IPS-20b (cell line): Measurements from ENCODE around the gene TPO.

Experiments
- H3K27ac ChIP-seq: one replicate; pipeline ENCODE4 v1.5.1; 2013; ENCODE audit warnings: low read length
- H3K27me3 ChIP-seq: 2 replicates; pipeline ENCODE4 v1.6.1; 2013; ENCODE audit warnings: mild to moderate bottlenecking, low read length, inconsistent platforms; ENCODE audit not compliant: insufficient read depth
- H3K36me3 ChIP-seq: 2 replicates; pipeline ENCODE4 v1.6.1; 2013; ENCODE audit warnings: low read depth, mild to moderate bottlenecking, inconsistent platforms, low read length, moderate library complexity; ENCODE audit not compliant: insufficient read depth
- H3K4me1 ChIP-seq: 2 replicates; pipeline ENCODE4 v1.6.1; 2013; ENCODE audit warnings: mild to moderate bottlenecking, control low read depth, inconsistent platforms, low read length, moderate library complexity; ENCODE audit not compliant: insufficient read depth
- H3K4me3 ChIP-seq: 2 replicates; pipeline ENCODE4 v1.5.1; 2013; ENCODE audit warnings: mild to moderate bottlenecking, low read length, inconsistent platforms
- H3K9ac ChIP-seq: 2 replicates; pipeline ENCODE4 v1.6.1; 2013; ENCODE audit warnings: low read depth, mild to moderate bottlenecking, inconsistent platforms, low read length, moderate library complexity
- H3K9me3 ChIP-seq: 2 replicates; pipeline ENCODE4 v1.6.1; 2013; ENCODE audit warnings: mild to moderate bottlenecking, low read depth, low read length, inconsistent platforms; ENCODE audit not compliant: insufficient read depth

The TPO gene

GRCh38 chr2:1413156-1413710 is at the start of gene TPO:
Gene TPO, plus strand, starts transcription at chr2:1413463. Its CDS starts 946 bp downstream, at chr2:1414409.
- Histone ChIP-seq H3K36me3 (no peaks in the 10 kb centered on the region), H3K4me1 (no peaks in the 10 kb centered on the region; the same call in 1 of the 2 replicates), H3K27ac (no peak within 1 kb of the TSS), H3K27me3 (peaks cover 24% of the 10 kb centered on the region), H3K4me3 (no peak within 1 kb of the TSS), H3K9ac (no peak within 1 kb of the TSS), H3K9me3 (no peaks in the 10 kb centered on the region)

GRCh38 chr2:1366546-1367134 is 46.6 kb upstream of the TPO start:
- peaks cover 4% of the 10 kb centered on the region; the same call in 1 of the 2 replicates for H3K9me3 ChIP-seq
- no peak overlapping the region for H3K27ac ChIP-seq
- no peak overlapping the region for H3K9ac ChIP-seq
- no peaks in the 10 kb centered on the region for H3K36me3 ChIP-seq
- H3K4me3 ChIP-seq, result no peak overlapping the region
- H3K4me1 ChIP-seq, result peaks cover 3% of the 10 kb centered on the region; the same call in 1 of the 2 replicates
- no peaks in the 10 kb centered on the region for H3K27me3 ChIP-seq

DNA sequence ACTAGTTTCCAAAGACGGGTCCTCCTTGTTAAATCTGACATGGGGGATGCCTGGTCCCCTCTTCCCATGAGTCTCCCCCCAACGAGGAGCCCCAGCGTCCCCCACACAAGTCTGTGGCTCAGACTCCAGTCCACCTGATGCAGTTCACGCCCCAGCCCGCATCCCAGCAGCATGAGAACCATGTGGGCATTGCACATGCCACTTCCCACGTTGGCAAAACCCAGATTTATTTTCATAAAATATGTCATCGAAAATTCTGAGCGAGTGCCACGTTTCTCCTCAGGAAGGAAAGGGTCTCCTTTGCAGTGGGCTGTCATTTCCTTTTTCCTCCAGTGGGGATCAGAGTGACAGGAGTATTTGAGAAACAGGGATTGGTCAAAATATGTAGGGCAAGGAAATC is 45.7 kb upstream of the TPO start:
- Histone ChIP-seq H3K9ac (no peak overlapping the region), H3K4me3 (no peak overlapping the region), H3K36me3 (no peaks in the 10 kb centered on the region), H3K4me1 (peaks cover 3% of the 10 kb centered on the region; the same call in 1 of the 2 replicates), H3K27me3 (no peaks in the 10 kb centered on the region), H3K27ac (no peak overlapping the region), H3K9me3 (no peaks in the 10 kb centered on the region)

- H3K9me3 ChIP-seq, result no peaks in the 10 kb centered on the region
- peaks cover 3% of the 10 kb centered on the region; the same call in 1 of the 2 replicates for H3K4me1 ChIP-seq
- H3K4me3 ChIP-seq, result no peak overlapping the region
- no peak overlapping the region for H3K27ac ChIP-seq
- no peaks in the 10 kb centered on the region for H3K27me3 ChIP-seq
- H3K36me3 ChIP-seq, result no peaks in the 10 kb centered on the region
- no peak overlapping the region for H3K9ac ChIP-seq
Observed at GRCh38 chr2:1369905-1370304, 43.4 kb upstream of the TPO start.

GRCh38 chr2:1370461-1370860 is 42.8 kb upstream of the TPO start:
- H3K9me3 ChIP-seq, result no peaks in the 10 kb centered on the region
- H3K4me3 ChIP-seq, result no peak overlapping the region
- no peak overlapping the region for H3K27ac ChIP-seq
- peaks cover 3% of the 10 kb centered on the region; the same call in 1 of the 2 replicates for H3K4me1 ChIP-seq
- no peaks in the 10 kb centered on the region for H3K27me3 ChIP-seq
- no peaks in the 10 kb centered on the region for H3K36me3 ChIP-seq
- no peak overlapping the region for H3K9ac ChIP-seq

GRCh38 chr2:1371082-1371481 is 42.2 kb upstream of the TPO start:
- Histone ChIP-seq H3K27ac (no peak overlapping the region), H3K4me3 (no peak overlapping the region), H3K27me3 (no peaks in the 10 kb centered on the region), H3K9ac (no peak overlapping the region), H3K4me1 (no peaks in the 10 kb centered on the region), H3K9me3 (no peaks in the 10 kb centered on the region), H3K36me3 (no peaks in the 10 kb centered on the region)

DNA sequence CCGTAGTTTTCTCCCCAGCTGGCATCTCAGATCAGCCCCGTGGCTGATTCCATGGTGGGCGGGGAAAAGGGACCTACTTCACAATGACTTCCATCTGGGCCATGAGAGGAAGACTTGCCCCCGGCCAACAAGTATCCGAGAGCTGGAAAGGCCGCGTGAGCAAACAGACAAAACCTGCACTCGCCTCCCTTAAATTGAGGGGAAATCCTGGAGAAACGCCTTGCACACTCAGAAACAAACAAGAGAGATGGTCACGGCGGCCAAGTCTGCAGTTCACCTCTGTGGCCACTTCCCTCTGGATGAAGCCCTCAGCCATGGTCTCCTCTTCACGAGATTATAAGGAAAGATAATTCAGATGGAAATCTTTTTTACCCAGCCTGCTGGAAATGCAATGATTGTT is 39.4 kb upstream of the TPO start:
- Histone ChIP-seq H3K27ac (no peak overlapping the region), H3K9ac (no peak overlapping the region), H3K4me1 (no peaks in the 10 kb centered on the region), H3K4me3 (no peak overlapping the region), H3K27me3 (0 out of 2 replicates have a peak, but pooled peaks cover 5% of the 10 kb centered on the region), H3K36me3 (no peaks in the 10 kb centered on the region), H3K9me3 (no peaks in the 10 kb centered on the region)

DNA sequence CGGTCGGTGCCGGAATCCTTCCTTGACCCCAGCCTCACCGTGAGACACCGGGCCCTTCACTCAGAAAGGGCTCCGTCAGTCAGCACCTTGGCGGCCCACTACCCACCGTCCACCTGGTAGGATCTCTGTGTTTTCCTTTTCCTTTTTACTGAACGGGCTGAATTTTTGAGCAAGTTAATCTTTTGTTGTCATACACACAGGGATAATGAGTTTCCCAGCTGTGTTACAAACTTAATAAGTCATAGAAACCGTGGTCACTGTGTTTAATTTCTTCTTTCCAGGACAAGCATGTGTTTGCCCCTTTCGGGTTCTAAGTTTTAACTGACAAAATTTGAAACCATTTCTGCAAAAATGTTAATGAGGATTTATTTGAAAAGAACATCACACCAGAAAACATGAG is 39.0 kb upstream of the TPO start:
- Histone ChIP-seq H3K9ac (no peak overlapping the region), H3K27ac (no peak overlapping the region), H3K27me3 (0 out of 2 replicates have a peak, but pooled peaks cover 5% of the 10 kb centered on the region), H3K36me3 (no peaks in the 10 kb centered on the region), H3K4me1 (no peaks in the 10 kb centered on the region), H3K9me3 (no peaks in the 10 kb centered on the region), H3K4me3 (no peak overlapping the region)

GRCh38 chr2:1375794-1376193 is 37.5 kb upstream of the TPO start:
- Histone ChIP-seq H3K4me3 (no peak overlapping the region), H3K27ac (no peak overlapping the region), H3K4me1 (no peaks in the 10 kb centered on the region), H3K36me3 (no peaks in the 10 kb centered on the region), H3K27me3 (0 out of 2 replicates have a peak, but pooled peaks cover 5% of the 10 kb centered on the region), H3K9ac (no peak overlapping the region), H3K9me3 (no peaks in the 10 kb centered on the region)

DNA sequence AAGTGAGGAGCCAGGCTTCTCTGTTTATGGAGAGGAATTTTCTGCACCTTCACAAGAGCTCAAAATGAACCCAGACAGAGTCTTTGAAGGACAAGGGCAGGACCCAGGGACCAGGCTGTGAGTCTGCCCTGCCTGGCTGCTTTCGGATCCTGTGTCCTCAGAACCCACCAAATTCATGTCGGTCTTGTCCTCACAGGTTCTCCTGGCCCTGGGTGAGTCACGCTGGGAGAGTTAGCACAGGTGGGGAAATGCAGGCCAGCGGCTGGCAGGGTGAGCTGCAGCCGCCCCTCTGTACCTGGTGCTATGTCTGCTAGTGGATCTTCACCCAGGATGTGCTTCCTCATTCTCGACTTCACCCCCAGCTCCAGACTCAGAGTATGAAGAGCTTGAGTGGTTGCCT is 35.8 kb upstream of the TPO start:
- Histone ChIP-seq H3K4me3 (no peak overlapping the region), H3K27me3 (0 out of 2 replicates have a peak, but pooled peaks cover 5% of the 10 kb centered on the region), H3K36me3 (no peaks in the 10 kb centered on the region), H3K4me1 (no peaks in the 10 kb centered on the region), H3K27ac (no peak overlapping the region), H3K9me3 (no peaks in the 10 kb centered on the region), H3K9ac (no peak overlapping the region)

- H3K27ac ChIP-seq, result no peak overlapping the region
- H3K36me3 ChIP-seq, result no peaks in the 10 kb centered on the region
- H3K4me1 ChIP-seq, result no peaks in the 10 kb centered on the region
- H3K4me3 ChIP-seq, result no peak overlapping the region
- 0 out of 2 replicates have a peak, but pooled peaks cover 5% of the 10 kb centered on the region for H3K27me3 ChIP-seq
- no peak overlapping the region for H3K9ac ChIP-seq
- H3K9me3 ChIP-seq, result no peaks in the 10 kb centered on the region
Observed at GRCh38 chr2:1378456-1379150, 34.7 kb upstream of the TPO start.

- Histone ChIP-seq H3K36me3 (no peaks in the 10 kb centered on the region), H3K27me3 (0 out of 2 replicates have a peak, but pooled peaks cover 5% of the 10 kb centered on the region), H3K27ac (no peak overlapping the region)
Observed at GRCh38 chr2:1381644-1382043, 31.6 kb upstream of the TPO start.

More at GRCh38 chr2:1381644-1382043, 31.6 kb upstream of the TPO start:
- Histone ChIP-seq H3K9me3 (no peaks in the 10 kb centered on the region), H3K4me1 (no peaks in the 10 kb centered on the region), H3K4me3 (no peak overlapping the region), H3K9ac (no peak overlapping the region)
